Tibial nerve (tissue), 4 donors: ENCODE data around the gene WTIP.

Experiments
- EP300 ChIP-seq, 2 donors: sonication (generic); formaldehyde crosslinking; IDR thresholded peaks; one replicate each; pipeline ENCODE4 v1.6.1; 2017; ENCODE audit warnings: antibody characterized with exemption in 2 of 2, mild to moderate bottlenecking in 1 of 2
- TF ChIP-seq, protein P1 (sequence below), 5 experiments: fragments of 200-600 bp in 3 of 5; fragments of 450-650 bp in 2 of 5; sonication (generic) in 3 of 5; IDR thresholded peaks; one replicate each; pipeline ENCODE4 v1.5.1; 2016 to 2019; ENCODE audit warnings: antibody characterized with exemption in 5 of 5, mild to moderate bottlenecking in 3 of 5, moderate library complexity in 2 of 5

DNA sequence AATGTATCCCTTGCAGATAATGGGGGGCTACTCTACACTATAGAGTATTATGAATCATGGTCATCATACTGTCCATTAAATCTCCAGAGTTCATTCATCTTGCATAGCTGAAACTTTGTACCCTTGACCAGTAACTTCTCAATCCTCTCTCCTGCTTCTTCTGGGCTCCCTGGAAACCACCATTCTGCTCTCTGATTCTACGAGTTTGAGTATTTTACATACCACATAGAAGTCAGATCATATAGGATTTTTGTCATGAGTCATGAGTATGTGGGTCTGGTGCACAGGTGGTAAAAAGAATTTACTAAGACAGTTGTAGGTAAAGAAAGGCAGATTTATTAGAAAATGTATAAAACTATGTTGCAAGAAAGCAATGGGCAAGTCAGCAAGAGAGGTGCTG is 41.9 kb downstream of the WTIP start:
- TF ChIP-seq EP300 (IDR thresholded peaks at IDR 0.05), result no peak
- TF ChIP-seq, protein P1, sequence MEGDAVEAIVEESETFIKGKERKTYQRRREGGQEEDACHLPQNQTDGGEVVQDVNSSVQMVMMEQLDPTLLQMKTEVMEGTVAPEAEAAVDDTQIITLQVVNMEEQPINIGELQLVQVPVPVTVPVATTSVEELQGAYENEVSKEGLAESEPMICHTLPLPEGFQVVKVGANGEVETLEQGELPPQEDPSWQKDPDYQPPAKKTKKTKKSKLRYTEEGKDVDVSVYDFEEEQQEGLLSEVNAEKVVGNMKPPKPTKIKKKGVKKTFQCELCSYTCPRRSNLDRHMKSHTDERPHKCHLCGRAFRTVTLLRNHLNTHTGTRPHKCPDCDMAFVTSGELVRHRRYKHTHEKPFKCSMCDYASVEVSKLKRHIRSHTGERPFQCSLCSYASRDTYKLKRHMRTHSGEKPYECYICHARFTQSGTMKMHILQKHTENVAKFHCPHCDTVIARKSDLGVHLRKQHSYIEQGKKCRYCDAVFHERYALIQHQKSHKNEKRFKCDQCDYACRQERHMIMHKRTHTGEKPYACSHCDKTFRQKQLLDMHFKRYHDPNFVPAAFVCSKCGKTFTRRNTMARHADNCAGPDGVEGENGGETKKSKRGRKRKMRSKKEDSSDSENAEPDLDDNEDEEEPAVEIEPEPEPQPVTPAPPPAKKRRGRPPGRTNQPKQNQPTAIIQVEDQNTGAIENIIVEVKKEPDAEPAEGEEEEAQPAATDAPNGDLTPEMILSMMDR (IDR thresholded peaks at IDR 0.05), result no peak
